Cardiac muscle cell (in vitro differentiated cells and primary cell): ENCODE data around the gene RASA3. TPM values are rescaled to one million over a fixed set of nuclear protein-coding genes. Genes with fewer than 3 reads are reported as not detected.
"Not testable (repeated sequence)": the region's sequence is repeated elsewhere in the genome, so short reads cannot be mapped to it uniquely, and the experiment has no call there.

ENCODE experiments used
- DNase-seq, 2 donors: peaks; one replicate each; pipeline versions ENCODE4 v3.0.0 to v3.0.0-alpha.2; 2010 to 2017; ENCODE audit warnings: low read depth in 1 of 2, low spot score in 1 of 2
- H3K27ac ChIP-seq: fragments of 200-600 bp; sonication (generic); 2 replicates; pipeline ENCODE4 v1.5.1; 2016
- H3K27me3 ChIP-seq: fragments of 200-600 bp; sonication (generic); 2 replicates; pipeline ENCODE4 v1.6.0; 2016; ENCODE audit warnings: control low read depth
- H3K36me3 ChIP-seq: fragments of 200-600 bp; sonication (generic); 2 replicates; pipeline ENCODE4 v1.5.1; 2016; ENCODE audit warnings: control low read depth
- H3K4me1 ChIP-seq: fragments of 200-600 bp; sonication (generic); 2 replicates; pipeline ENCODE4 v1.8.1; 2017; ENCODE audit warnings: low read depth, mild to moderate bottlenecking, mixed run types
- H3K4me3 ChIP-seq: fragments of 200-600 bp; sonication (generic); 2 replicates; pipeline ENCODE4 v1.5.1; 2016; ENCODE audit warnings: mild to moderate bottlenecking
- H3K9me3 ChIP-seq: fragments of 200-600 bp; sonication (generic); 2 replicates; pipeline ENCODE4 v1.5.1; 2017; ENCODE audit warnings: low read depth, mild to moderate bottlenecking, control low read depth
- polyA plus RNA-seq: library from polyadenylated mRNA; unstranded; fragments of >200 nt; fragmentation: Nextera tagmentation; extraction: Ambion mirVana; gene quantifications from 2 replicates; pipeline ENCODE4 v1.2.1, GENCODE V29; 2016
- total RNA-seq: library from RNA; depleted of rRNA; stranded (reverse); fragments of >200 nt; gene quantifications from 2 replicates; pipeline ENCODE4 v1.2.3, GENCODE V29; 2016
- TF ChIP-seq, protein P1 (sequence below): IDR thresholded peaks from 2 replicates; pipeline ENCODE4 v1.5.1; 2012; ENCODE audit warnings: low read depth, mild to moderate bottlenecking, low read length

RASA3 gene, protein sequence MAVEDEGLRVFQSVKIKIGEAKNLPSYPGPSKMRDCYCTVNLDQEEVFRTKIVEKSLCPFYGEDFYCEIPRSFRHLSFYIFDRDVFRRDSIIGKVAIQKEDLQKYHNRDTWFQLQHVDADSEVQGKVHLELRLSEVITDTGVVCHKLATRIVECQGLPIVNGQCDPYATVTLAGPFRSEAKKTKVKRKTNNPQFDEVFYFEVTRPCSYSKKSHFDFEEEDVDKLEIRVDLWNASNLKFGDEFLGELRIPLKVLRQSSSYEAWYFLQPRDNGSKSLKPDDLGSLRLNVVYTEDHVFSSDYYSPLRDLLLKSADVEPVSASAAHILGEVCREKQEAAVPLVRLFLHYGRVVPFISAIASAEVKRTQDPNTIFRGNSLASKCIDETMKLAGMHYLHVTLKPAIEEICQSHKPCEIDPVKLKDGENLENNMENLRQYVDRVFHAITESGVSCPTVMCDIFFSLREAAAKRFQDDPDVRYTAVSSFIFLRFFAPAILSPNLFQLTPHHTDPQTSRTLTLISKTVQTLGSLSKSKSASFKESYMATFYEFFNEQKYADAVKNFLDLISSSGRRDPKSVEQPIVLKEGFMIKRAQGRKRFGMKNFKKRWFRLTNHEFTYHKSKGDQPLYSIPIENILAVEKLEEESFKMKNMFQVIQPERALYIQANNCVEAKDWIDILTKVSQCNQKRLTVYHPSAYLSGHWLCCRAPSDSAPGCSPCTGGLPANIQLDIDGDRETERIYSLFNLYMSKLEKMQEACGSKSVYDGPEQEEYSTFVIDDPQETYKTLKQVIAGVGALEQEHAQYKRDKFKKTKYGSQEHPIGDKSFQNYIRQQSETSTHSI
- total RNA-seq, result 18.1 and 26.0 TPM in 2 replicates
- polyA plus RNA-seq, result 14.0 and 21.4 TPM in 2 replicates

DNA sequence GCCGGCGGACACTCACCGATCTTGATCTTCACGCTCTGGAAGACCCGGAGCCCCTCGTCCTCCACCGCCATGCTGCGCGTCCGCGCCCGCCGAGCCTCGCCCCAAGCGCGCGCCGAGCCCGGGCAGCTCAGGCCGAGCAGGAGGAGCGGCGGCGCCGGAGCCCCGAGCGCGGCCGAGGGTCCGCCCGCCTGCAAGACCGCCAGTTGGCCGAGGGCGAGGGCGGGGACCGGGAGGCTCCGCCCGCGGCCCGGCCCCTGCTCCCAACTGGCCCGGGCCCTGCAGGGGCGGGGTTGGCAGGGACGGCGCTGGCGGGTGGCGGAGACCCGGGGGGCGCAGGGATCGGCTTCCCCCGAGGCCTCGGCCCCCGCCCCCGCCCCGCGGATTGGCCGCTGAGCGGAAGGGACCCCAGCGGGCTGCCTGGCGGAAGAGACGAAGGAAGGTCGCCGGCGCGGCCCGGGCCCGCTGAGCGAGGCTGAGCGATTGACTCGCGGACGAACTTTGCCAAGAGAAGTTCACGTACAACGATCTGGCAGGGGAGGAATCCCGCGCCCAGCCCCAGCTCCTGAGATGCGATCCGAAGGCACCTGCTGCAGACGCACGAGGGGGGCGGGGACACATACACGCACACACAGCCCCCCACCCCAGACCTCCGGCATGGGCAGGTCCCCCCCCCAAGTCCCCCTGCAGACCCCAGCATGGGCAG, at the start of gene RASA3:
Gene RASA3, minus strand, starts transcription at position 205 of the 703 bp plus-strand sequence. Its CDS starts 134 bp downstream, at position 71.
- peak; percentile 93 to 94 for DNase-seq
- H3K9me3 ChIP-seq, result no peaks in the 10 kb centered on the region
- peak within 1 kb of the TSS; percentile 63 for H3K27ac ChIP-seq
- H3K36me3 ChIP-seq, result no peaks in the 10 kb centered on the region
- H3K4me3 ChIP-seq, result peak within 1 kb of the TSS; percentile 89
- TF ChIP-seq, protein P1, sequence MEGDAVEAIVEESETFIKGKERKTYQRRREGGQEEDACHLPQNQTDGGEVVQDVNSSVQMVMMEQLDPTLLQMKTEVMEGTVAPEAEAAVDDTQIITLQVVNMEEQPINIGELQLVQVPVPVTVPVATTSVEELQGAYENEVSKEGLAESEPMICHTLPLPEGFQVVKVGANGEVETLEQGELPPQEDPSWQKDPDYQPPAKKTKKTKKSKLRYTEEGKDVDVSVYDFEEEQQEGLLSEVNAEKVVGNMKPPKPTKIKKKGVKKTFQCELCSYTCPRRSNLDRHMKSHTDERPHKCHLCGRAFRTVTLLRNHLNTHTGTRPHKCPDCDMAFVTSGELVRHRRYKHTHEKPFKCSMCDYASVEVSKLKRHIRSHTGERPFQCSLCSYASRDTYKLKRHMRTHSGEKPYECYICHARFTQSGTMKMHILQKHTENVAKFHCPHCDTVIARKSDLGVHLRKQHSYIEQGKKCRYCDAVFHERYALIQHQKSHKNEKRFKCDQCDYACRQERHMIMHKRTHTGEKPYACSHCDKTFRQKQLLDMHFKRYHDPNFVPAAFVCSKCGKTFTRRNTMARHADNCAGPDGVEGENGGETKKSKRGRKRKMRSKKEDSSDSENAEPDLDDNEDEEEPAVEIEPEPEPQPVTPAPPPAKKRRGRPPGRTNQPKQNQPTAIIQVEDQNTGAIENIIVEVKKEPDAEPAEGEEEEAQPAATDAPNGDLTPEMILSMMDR, result no peak
- no peaks in the 10 kb centered on the region for H3K27me3 ChIP-seq
- H3K4me1 ChIP-seq, result peaks cover 34% of the 10 kb centered on the region

DNA sequence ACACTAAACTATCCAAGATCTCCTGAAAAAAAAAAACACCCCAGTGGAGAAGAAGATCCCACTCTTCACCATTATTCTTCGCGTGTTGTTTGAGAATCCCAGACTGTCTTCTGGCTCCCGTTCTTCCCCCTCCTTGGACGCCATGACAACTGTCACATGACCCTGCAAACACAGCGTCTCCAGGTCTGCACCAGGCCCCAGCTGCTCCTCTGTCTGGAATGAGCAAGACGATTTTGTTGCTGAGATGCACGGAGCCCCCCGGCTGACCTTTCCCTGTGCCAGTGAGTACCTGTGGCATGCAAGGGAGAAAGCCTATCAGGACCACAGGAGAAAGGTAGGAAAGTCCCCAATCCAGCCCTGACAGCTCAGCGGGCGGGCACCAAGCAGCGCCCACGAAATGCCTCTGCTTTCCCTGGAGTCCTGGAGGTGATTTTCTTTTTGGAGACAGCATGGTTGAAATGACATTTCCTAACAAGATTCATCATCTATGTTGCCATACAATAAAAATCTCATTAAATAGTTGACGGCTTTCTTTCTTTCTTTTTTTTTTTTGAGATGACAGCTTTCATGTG, 46.8 kb upstream of the RASA3 start, which contains the start of gene CFAP97D2:
Gene CFAP97D2, plus strand, starts transcription at position 171 of the 572 bp plus-strand sequence. Its CDS starts 74 bp downstream, at position 245.
- Histone ChIP-seq H3K4me1 (no peaks in the 10 kb centered on the region), H3K36me3 (no peaks in the 10 kb centered on the region), H3K27ac (no peak within 1 kb of the TSS), H3K9me3 (no peaks in the 10 kb centered on the region), H3K4me3 (no peak within 1 kb of the TSS), H3K27me3 (no peaks in the 10 kb centered on the region)
- DNase-seq, result no peak
- TF ChIP-seq, protein P1, result no peak

- no peaks in the 10 kb centered on the region for H3K36me3 ChIP-seq
- TF ChIP-seq, protein P1, result no peak
- DNase-seq, result no peak
- no peaks in the 10 kb centered on the region for H3K9me3 ChIP-seq
- H3K27ac ChIP-seq, result no peak overlapping the region
- no peaks in the 10 kb centered on the region for H3K4me1 ChIP-seq
- H3K27me3 ChIP-seq, result no peaks in the 10 kb centered on the region
- H3K4me3 ChIP-seq, result no peak overlapping the region
Measured at GRCh38 chr13:114177245-114178010, 45.0 kb upstream of the RASA3 start.

GRCh38 chr13:114176359-114176902, 44.0 kb upstream of the RASA3 start:
- DNase-seq, H3K27ac ChIP-seq, H3K9me3 ChIP-seq, H3K36me3 ChIP-seq, H3K4me1 ChIP-seq, H3K4me3 ChIP-seq, H3K27me3 ChIP-seq: not testable (repeated sequence)

- Histone ChIP-seq H3K36me3 (no peaks in the 10 kb centered on the region), H3K4me1 (no peaks in the 10 kb centered on the region), H3K27ac (no peak overlapping the region), H3K4me3 (no peak overlapping the region), H3K27me3 (no peaks in the 10 kb centered on the region), H3K9me3 (no peaks in the 10 kb centered on the region)
- TF ChIP-seq, protein P1, result no peak
- DNase-seq, result peak in 1 of 2 donors; percentile 77
Measured at GRCh38 chr13:114174529-114174961, 42.1 kb upstream of the RASA3 start.
